Measurements from ENCODE around the gene RABL2A.
A peak's percentile ranks its signal among the peaks of the same experiment; 100 is the strongest.
"Not testable (repeated sequence)": the region's sequence is repeated elsewhere in the genome, so short reads cannot be mapped to it uniquely, and the experiment has no call there.

Gene RABL2A

GRCh38 chr2:113602040-113602769, 24.9 kb upstream of the RABL2A start:
- TF ChIP-seq, protein P1, sequence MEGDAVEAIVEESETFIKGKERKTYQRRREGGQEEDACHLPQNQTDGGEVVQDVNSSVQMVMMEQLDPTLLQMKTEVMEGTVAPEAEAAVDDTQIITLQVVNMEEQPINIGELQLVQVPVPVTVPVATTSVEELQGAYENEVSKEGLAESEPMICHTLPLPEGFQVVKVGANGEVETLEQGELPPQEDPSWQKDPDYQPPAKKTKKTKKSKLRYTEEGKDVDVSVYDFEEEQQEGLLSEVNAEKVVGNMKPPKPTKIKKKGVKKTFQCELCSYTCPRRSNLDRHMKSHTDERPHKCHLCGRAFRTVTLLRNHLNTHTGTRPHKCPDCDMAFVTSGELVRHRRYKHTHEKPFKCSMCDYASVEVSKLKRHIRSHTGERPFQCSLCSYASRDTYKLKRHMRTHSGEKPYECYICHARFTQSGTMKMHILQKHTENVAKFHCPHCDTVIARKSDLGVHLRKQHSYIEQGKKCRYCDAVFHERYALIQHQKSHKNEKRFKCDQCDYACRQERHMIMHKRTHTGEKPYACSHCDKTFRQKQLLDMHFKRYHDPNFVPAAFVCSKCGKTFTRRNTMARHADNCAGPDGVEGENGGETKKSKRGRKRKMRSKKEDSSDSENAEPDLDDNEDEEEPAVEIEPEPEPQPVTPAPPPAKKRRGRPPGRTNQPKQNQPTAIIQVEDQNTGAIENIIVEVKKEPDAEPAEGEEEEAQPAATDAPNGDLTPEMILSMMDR (conservative IDR thresholded peaks at IDR 0.05; ENCODE audit: low read depth, low read length), result peak; percentile 15
- not testable (repeated sequence) for DNase-seq (ENCODE audit: low read depth); H3K4me3 ChIP-seq (ENCODE audit: low read length)

DNA sequence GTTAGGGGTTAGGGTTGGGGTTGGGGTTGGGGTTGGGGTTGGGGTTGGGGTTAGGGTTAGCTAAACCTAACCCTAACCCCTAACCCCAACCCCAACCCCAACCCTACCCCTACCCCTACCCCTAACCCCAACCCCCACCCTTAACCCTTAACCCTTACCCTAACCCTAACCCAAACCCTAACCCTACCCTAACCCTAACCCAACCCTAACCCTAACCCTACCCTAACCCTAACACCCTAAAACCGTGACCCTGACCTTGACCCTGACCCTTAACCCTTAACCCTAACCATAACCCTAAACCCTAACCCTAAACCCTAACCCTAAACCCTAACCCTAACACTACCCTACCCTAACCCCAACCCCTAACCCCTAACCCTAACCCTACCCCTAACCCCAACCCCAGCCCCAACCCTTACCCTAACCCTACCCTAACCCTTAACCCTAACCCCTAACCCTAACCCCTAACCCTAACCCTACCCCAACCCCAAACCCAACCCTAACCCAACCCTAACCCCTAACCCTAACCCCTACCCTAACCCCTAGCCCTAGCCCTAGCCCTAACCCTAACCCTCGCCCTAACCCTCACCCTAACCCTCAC, 24.1 kb upstream of the RABL2A start:
- peak overlapping the region; percentile 74 for H3K4me3 ChIP-seq (ENCODE audit: low read length)
- TF ChIP-seq, protein P1 (conservative IDR thresholded peaks at IDR 0.05; ENCODE audit: low read depth, low read length), result no peak
- DNase-seq (ENCODE audit: low read depth), result no peak

DNA sequence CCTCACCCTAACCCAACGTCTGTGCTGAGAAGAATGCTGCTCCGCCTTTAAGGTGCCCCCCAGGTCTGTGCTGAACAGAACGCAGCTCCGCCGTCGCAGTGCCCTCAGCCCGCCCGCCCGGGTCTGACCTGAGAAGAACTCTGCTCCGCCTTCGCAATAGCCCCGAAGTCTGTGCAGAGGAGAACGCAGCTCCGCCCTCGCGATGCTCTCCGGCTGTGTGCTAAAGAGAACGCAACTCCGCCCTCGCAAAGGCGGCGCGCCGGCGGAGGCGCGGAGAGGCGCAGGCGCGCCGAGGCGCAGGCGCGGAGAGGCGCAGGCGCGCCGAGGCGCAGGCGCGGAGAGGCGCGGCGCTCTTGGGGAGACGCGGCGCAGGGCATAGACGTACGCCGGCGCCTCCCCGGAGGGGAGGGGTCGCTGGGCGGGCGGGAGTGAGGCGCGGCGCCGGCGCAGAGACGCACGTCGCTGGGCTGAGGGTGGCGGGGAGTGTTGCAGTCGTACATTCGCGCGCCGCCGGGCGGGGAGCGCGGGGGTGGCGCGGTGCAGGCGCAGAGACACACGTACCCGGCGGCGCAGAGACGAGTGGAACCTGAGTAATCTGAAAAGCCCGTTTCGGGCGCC, 23.5 kb upstream of the RABL2A start:
- DNase-seq (ENCODE audit: low read depth), result peak; percentile 69
- H3K4me3 ChIP-seq (ENCODE audit: low read length), result peak overlapping the region; percentile 74

GRCh38 chr2:113604085-113604477, 23.0 kb upstream of the RABL2A start:
- DNase-seq (ENCODE audit: low read depth), result peak; percentile 78
- H3K4me3 ChIP-seq (ENCODE audit: low read length), result peak overlapping the region; percentile 48
- TF ChIP-seq, protein P1 (conservative IDR thresholded peaks at IDR 0.05; ENCODE audit: low read depth, low read length), result peak; percentile 93

DNA sequence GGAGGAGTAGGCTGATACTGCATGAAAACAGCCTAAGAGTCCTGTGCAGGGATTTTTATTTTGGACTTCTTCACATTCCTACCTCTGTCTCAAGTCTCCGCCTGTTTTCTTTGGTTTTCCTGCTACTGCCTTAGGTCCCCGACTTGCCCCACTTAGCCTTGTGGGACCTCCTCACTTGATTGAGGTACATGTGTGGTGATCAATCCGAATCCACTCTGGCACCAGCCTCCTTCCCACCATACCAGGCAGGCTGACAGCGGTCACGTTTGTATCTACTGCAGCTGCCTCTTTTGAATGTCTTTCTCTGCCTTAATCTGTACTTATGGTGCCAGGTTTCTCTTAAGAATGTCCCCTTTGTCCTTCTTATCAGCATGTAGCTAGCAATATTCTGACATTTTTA, 22.4 kb upstream of the RABL2A start:
- not testable (repeated sequence) for H3K4me3 ChIP-seq (ENCODE audit: low read length); DNase-seq (ENCODE audit: low read depth)

DNA sequence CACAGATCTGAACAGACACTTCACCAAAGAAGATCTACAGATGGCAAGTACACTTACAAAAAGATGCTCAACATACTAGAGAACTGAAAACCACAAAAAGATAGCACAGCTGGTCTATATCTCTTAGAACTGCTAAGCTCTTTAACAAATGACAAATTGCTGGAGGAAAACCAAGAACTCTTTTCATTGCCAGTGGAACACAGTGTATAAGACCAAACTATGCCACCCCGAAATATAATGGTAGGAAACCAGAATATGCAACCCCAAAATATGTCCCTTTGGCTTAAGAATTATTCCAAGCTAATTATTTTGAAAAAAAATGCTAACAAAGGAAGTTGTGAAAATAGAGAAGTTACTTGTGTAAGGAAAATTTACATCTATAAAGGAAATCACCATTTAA, 21.0 kb upstream of the RABL2A start:
- DNase-seq (ENCODE audit: low read depth); H3K4me3 ChIP-seq (ENCODE audit: low read length): not testable (repeated sequence)

DNA sequence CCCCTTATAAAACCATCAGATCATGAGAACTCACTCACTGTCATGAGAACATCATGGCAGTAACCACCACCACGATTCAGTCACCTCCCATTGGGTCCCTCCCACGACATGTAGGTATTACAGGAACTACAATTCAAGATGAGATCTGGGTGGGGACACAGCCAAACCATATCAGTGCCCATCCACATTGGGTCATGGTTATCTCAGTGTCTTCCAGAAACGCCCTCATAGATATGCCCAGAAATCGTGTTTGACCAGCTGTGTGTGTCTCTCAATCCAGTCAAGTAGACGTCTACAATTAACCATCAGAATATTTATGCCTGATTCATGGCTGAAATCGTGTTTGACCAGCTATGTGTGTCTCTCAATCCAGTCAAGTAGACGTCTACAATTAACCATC, 17.2 kb upstream of the RABL2A start:
- not testable (repeated sequence) for DNase-seq (ENCODE audit: low read depth); H3K4me3 ChIP-seq (ENCODE audit: low read length)

DNA sequence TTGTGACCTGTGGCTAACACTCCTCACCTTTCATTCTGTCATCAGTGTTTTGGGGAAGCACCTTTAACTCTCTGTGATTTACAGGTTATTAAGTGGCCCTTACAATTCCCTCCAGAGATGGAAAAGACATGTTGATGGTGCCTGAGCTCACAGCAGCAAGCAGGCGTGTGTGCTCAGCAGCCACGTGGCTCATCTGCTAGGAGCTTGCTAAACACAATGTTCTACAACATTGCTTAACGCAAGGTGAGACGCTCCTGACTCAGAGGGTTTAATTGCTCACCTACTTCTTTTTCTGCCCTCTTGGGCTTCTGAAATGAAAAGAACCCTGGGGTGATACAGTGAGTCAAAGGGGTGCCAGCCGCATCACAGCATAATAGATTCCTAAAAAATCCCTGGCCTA, 6.1 kb upstream of the RABL2A start:
- DNase-seq (ENCODE audit: low read depth); H3K4me3 ChIP-seq (ENCODE audit: low read length): not testable (repeated sequence)

DNA sequence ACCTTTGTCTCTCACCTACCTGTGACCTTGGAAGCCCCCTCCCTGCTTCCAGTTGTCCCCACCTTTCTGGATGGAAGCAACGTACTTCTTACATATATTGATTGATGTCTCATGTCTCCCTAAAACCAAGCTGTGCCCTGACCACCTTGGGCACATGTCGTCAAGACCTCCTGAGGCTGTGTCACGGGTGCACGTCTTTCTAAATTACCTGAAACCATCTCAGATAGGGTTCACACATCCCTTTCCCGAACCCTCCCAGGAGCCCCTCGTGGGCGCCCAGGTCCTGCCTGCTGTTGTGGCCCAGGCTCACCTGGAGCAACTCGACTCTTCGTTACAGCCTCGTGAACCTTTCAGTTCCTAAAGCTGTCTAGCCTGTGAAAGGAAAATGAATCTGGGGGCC, 1.2 kb upstream of the RABL2A start:
- H3K4me3 ChIP-seq (ENCODE audit: low read length); DNase-seq (ENCODE audit: low read depth): not testable (repeated sequence)

DNA sequence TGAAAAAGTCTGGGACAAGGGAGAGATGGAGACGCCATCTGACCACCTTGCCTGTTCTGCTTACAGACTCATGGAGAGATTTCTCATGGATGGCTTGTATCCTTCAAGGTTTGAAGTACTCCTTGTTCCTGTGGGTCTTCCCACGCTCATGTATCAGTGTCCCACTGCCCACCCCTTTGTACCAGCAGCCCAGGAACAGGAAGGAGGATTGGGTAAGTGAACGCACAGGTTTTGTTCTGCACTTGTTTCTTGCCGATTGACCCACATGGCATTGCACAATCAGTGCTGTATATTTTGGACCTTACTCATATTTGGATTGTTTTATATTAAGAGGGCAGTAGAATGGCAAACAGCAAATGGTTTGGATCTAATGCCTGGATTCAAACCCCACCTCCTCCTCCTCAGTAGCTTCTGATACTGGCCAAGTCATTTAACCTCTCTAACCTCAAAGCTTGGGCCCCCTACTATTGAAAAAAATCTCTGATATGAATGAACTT, 5.8 kb downstream of the RABL2A start:
- H3K4me3 ChIP-seq (ENCODE audit: low read length); DNase-seq (ENCODE audit: low read depth): not testable (repeated sequence)

DNA sequence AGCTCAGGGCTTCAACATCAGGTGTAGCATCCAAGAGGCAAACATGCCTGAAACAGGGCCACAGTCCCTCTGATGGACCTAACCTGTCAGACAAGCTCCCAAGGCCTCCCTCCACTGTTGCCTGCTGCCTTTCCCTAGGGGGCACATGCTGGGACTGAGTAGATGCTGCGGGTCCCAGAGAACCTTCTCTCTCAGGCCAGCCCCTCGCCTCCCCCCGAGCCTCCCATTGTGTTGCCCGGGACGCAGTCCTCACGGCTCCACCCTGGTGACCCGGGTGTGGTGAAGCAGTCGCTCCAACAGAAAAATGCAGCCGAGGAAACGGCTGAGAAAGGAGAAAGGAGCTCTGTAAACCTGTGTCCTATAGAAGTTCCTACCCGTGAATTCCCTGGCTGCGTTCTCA, 8.3 kb downstream of the RABL2A start:
- DNase-seq (ENCODE audit: low read depth); H3K4me3 ChIP-seq (ENCODE audit: low read length): not testable (repeated sequence)

DNA sequence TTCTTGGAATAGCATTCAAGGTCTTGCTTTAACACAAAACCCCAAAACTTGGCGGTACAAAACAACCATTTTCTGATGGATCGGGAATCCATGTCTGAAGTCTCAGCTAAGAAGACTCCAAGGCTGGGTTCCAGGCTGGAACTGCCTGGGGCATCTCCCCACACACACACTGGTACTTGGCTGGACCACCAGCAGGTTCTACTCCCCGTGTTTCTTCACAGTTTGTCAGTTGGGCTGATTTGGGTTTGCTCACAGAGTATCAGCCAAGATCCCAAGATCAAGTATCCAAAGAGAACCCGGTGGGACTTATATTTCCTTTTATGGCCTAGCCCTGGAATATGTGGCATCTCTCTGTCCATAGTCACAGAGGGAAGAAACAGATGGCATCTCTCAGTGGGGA, 9.2 kb downstream of the RABL2A start:
- DNase-seq (ENCODE audit: low read depth); H3K4me3 ChIP-seq (ENCODE audit: low read length): not testable (repeated sequence)

DNA sequence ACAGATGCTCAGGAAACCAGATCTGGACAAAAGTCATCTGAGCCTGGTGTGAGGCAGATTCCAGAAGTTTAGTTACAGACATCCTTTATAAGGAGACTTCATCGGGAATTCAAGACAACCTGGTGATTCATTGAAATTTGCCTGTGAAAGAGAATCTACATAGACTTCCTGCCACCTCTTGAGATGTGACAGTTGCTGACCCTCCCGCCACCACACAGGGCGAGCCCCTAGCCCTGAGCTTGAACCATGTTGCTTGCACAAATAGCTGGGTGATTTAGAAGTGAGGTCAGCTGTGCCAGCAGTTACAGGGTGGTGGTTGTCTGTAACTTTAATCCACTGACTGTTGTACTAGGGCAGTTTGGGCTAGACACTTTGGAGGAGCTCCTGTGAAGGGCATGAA, 11.0 kb downstream of the RABL2A start:
- not testable (repeated sequence) for H3K4me3 ChIP-seq (ENCODE audit: low read length); DNase-seq (ENCODE audit: low read depth)

GRCh38 chr2:113646217-113646616, 19.2 kb downstream of the RABL2A start:
- not testable (repeated sequence) for DNase-seq (ENCODE audit: low read depth); H3K4me3 ChIP-seq (ENCODE audit: low read length)

DNA sequence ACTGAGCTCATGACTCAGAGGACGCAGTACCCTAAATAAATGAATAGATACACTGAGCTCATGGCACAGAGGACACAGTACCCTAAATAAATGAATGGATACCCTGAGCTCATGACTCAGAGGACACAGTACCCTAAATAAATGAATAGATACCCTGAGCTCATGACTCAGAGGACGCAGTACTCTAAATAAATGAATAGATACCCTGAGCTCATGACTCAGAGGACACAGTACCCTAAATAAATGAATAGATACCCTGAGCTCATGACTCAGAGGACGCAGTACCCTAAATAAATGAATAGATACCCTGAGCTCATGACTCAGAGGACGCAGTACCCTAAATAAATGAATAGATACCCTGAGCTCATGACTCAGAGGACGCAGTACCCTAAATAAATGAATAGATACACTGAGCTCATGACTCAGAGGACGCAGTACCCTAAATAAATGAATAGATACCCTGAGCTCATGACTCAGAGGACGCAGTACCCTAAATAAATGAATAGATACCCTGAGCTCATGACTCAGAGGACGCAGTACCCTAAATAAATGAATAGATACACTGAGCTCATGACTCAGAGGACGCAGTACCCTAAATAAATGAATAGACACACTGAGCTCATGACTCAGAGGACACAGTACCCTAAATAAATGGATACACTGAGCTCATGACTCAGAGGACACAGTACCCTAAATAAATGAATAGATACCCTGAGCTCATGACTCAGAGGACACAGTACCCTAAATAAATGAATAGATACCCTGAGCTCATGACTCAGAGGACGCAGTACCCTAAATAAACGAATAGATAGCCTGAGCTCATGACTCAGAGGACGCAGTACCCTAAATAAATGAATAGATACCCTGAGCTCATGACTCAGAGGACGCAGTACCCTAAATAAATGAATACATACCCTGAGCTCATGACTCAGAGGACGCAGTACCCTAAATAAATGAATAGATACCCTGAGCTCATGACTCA, 24.1 kb downstream of the RABL2A start:
- H3K4me3 ChIP-seq (ENCODE audit: low read length); DNase-seq (ENCODE audit: low read depth): not testable (repeated sequence)

Data from retinal pigment epithelial cell (primary cell).